A673 (cell line): ENCODE results near the gene METTL21A. TPM values are rescaled to one million over a fixed set of nuclear protein-coding genes. Genes with fewer than 3 reads are reported as not detected.

Experiments used
- BruUV-seq: library from RNA; stranded (reverse); fragments of 400-500 nt; replicated peaks from 2 replicates; lab custom pipeline; 2021; lab: Mats Ljungman, UMichigan
- CTCF ChIA-PET: fragments of 300-600 bp; sonication (Branson Sonifier 250); formaldehyde crosslinking; loops from one replicate; lab custom pipeline; 2022; ENCODE audit warnings: antibody characterized with exemption; lab: Charles Lee
- POLR2A ChIA-PET: fragments of 300-600 bp; sonication (Branson Sonifier 250); formaldehyde crosslinking; loops from one replicate; lab custom pipeline; 2022; ENCODE audit warnings: antibody characterized with exemption; ENCODE audit not compliant: low non-redundant PET; lab: Charles Lee
- DNase-seq: peaks from one replicate; pipeline ENCODE4 v3.0.0-alpha.2; 2015; ENCODE audit warnings: low spot score
- H3K27ac ChIP-seq: fragments of 200-600 bp; sonication (generic); 2 replicates; pipeline ENCODE4 v1.5.1; 2016; ENCODE audit warnings: mixed run types, low read depth, mild to moderate bottlenecking, mixed read lengths, antibody characterized with exemption, low read length; ENCODE audit not compliant: poor library complexity, severe bottlenecking
- H3K27me3 ChIP-seq: fragments of 200-600 bp; sonication (generic); replicated peaks from 2 replicates; pipeline ENCODE4 v1.6.1; 2017; ENCODE audit warnings: mixed run types, low read depth, mild to moderate bottlenecking, mixed read lengths, antibody characterized with exemption, low read length; ENCODE audit not compliant: insufficient read depth, poor library complexity
- H3K36me3 ChIP-seq: fragments of 200-600 bp; sonication (generic); 2 replicates; pipeline ENCODE4 v1.6.1; 2016; ENCODE audit warnings: mixed run types, mild to moderate bottlenecking, mixed read lengths, antibody characterized with exemption, low read length; ENCODE audit not compliant: insufficient read depth, poor library complexity, severe bottlenecking
- H3K4me1 ChIP-seq: fragments of 200-600 bp; sonication (generic); 2 replicates; pipeline ENCODE4 v1.6.1; 2017; ENCODE audit warnings: mixed run types, mild to moderate bottlenecking, mixed read lengths, antibody characterized with exemption, low read length; ENCODE audit not compliant: insufficient read depth, poor library complexity, severe bottlenecking
- H3K4me3 ChIP-seq: fragments of 200-600 bp; sonication (generic); 2 replicates; pipeline ENCODE4 v1.5.1; 2016; ENCODE audit warnings: low read depth, mixed run types, mild to moderate bottlenecking, mixed read lengths, low read length; ENCODE audit not compliant: poor library complexity, severe bottlenecking
- H3K9me3 ChIP-seq: fragments of 200-600 bp; sonication (generic); 2 replicates; pipeline ENCODE4 v1.6.1; 2016; ENCODE audit warnings: mixed run types, low read depth, mild to moderate bottlenecking, mixed read lengths, antibody characterized with exemption, low read length; ENCODE audit not compliant: poor library complexity, severe bottlenecking
- CTCF ChIP-seq: fragments of 300-800, 200-600 bp; sonication (generic); conservative IDR thresholded peaks from 2 replicates; pipeline ENCODE4 v1.5.1; 2017; ENCODE audit warnings: low read depth, mild to moderate bottlenecking, antibody characterized with exemption, low read length, moderate library complexity, mixed read lengths
- EZH2 ChIP-seq: fragments of 200-600 bp; sonication (generic); IDR thresholded peaks from 2 replicates; pipeline ENCODE4 v1.6.1; 2017; ENCODE audit warnings: borderline replicate concordance, low read depth, mild to moderate bottlenecking, mixed read lengths, antibody characterized with exemption, low read length; ENCODE audit not compliant: poor library complexity, severe bottlenecking
- intact Hi-C: fragments of 100-400 bp; cut with micrococcal nuclease; formaldehyde crosslinking; loops from one replicate; pipeline ENCODE4 v1.10.0; 2022; ENCODE audit not compliant: unreplicated experiment
- total RNA-seq: library from RNA; stranded (reverse); gene quantifications from 2 replicates; pipeline ENCODE4 v1.2.3, GENCODE V29; 2021

Gene METTL21A
- total RNA-seq, 1 experiment from 2014 or later, result 40.4 TPM

- TF ChIP-seq EZH2 (no peak), CTCF (no peak)
- Histone ChIP-seq H3K27me3 (no peaks in the 10 kb centered on the region), H3K4me3 (no peak overlapping the region), H3K36me3 (peaks cover 49% of the 10 kb centered on the region), H3K9me3 (no peaks in the 10 kb centered on the region), H3K27ac (no peak overlapping the region), H3K4me1 (no peaks in the 10 kb centered on the region)
- CTCF ChIA-PET, result no interaction called here
- POLR2A ChIA-PET, result no interaction called here
- BruUV-seq, result no TSS peak
- DNase-seq, result no peak
- intact Hi-C loops, result no loop called here
Measured at GRCh38 chr2:207584952-207585351, 40.2 kb downstream of the METTL21A start.

GRCh38 chr2:207571370-207571769 is 53.8 kb downstream of the METTL21A start:
- BruUV-seq, result no TSS peak
- ChIA-PET CTCF (no interaction called here), POLR2A (no interaction called here)
- DNase-seq, result no peak
- Histone ChIP-seq H3K36me3 (peaks cover 59% of the 10 kb centered on the region), H3K27me3 (no peaks in the 10 kb centered on the region), H3K9me3 (no peaks in the 10 kb centered on the region), H3K27ac (no peak overlapping the region), H3K4me3 (no peak overlapping the region), H3K4me1 (no peaks in the 10 kb centered on the region)
- intact Hi-C loops, result no loop called here
- TF ChIP-seq EZH2 (no peak), CTCF (no peak)

GRCh38 chr2:207567671-207568070 is 57.5 kb downstream of the METTL21A start:
- no peaks in the 10 kb centered on the region for H3K9me3 ChIP-seq
- no peaks in the 10 kb centered on the region for H3K4me1 ChIP-seq
- H3K4me3 ChIP-seq, result no peak overlapping the region
- BruUV-seq, result no TSS peak
- TF ChIP-seq EZH2 (no peak), CTCF (no peak)
- no peak for DNase-seq
- CTCF ChIA-PET, result no interaction called here
- H3K36me3 ChIP-seq, result peaks cover 41% of the 10 kb centered on the region
- POLR2A ChIA-PET, result no interaction called here
- H3K27ac ChIP-seq, result no peak overlapping the region
- H3K27me3 ChIP-seq, result no peaks in the 10 kb centered on the region
- intact Hi-C loops, result no loop called here
